OCI-LY1 (cell line): ENCODE measurements around the gene EEF1G.

ENCODE experiments used
- EZH2 ChIP-seq: fragments of 200-600 bp; sonication (generic), shearing (Covaris generic); IDR thresholded peaks from 2 replicates; pipeline ENCODE4 v1.8.0; 2017; ENCODE audit warnings: borderline replicate concordance, mixed run types, mild to moderate bottlenecking, antibody characterized with exemption, low read length, moderate library complexity, mixed read lengths
- TF ChIP-seq, protein P1 (sequence below): fragments of 200-600 bp; sonication (generic), shearing (Covaris generic); IDR thresholded peaks from 2 replicates; pipeline ENCODE4 v1.5.1; 2017; ENCODE audit warnings: mild to moderate bottlenecking, antibody characterized with exemption, low read length, moderate library complexity, mixed read lengths

GRCh38 chr11:62573006-62573591 lies 592 bp downstream of the EEF1G start:
- TF ChIP-seq, protein P1, sequence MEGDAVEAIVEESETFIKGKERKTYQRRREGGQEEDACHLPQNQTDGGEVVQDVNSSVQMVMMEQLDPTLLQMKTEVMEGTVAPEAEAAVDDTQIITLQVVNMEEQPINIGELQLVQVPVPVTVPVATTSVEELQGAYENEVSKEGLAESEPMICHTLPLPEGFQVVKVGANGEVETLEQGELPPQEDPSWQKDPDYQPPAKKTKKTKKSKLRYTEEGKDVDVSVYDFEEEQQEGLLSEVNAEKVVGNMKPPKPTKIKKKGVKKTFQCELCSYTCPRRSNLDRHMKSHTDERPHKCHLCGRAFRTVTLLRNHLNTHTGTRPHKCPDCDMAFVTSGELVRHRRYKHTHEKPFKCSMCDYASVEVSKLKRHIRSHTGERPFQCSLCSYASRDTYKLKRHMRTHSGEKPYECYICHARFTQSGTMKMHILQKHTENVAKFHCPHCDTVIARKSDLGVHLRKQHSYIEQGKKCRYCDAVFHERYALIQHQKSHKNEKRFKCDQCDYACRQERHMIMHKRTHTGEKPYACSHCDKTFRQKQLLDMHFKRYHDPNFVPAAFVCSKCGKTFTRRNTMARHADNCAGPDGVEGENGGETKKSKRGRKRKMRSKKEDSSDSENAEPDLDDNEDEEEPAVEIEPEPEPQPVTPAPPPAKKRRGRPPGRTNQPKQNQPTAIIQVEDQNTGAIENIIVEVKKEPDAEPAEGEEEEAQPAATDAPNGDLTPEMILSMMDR: no peak
- no peak for TF ChIP-seq EZH2
